ENCODE data around the gene DDX51.

DNA sequence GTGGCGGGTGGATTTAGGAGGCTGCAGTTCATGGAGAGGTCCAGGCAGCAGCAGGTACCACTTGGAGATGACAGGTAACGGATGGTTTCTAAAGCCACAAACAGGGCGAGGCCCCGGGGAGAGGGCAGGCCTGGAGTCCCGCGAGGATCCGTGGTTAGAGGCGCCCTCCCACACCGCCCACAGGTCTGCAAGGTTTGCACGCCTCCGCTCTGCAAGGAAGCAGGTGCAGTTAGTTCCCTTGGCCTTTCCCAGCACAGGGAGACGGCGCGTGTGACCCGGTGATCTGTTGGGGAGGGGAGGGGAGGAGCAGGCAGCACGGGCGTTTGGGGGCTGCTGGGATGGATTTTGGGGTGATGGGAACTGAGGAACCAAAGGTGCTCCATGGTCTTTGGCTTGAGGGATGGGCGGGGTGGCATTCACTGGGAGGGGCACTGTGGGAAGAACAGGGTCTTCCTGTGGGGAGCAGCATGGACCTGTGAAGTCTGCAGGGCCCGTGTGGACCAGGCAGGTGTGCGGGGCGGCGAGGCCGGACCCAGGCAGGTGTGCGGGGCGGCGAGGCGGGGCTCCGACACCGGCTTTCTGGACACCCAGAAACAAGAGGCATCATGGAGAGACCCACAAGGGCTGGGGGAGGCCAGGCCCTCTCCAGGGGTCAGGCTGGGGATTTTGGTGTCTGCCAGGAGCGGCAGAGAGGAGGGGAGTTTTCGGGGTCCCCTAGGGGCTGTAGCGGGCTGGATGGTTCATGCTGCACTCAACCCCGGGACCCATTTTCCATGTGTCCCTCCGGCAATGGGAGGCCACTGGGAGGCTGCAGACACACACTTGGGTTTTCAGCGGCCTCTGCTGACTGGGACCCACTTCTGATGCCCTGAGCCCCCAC is 29.3 kb upstream of the DDX51 start:
- no peak for TF ChIP-seq CTCF (conservative IDR thresholded peaks at IDR 0.05; ENCODE audit: low read depth in 2 of 2)
- no peak for TF ChIP-seq REST (IDR thresholded peaks at IDR 0.05; ENCODE audit: unreplicated experiment)
- TF ChIP-seq POLR2AphosphoS5 (IDR thresholded peaks at IDR 0.05; ENCODE audit: low read depth): no peak
- TF ChIP-seq EZH2 (IDR thresholded peaks at IDR 0.05; ENCODE audit: low read depth, unreplicated experiment): no peak
- no peak for TF ChIP-seq CREB1 (CRISPR knock-in tag; IDR thresholded peaks at IDR 0.05; ENCODE audit: low read depth)
- TF ChIP-seq EZH2phosphoT487 (IDR thresholded peaks at IDR 0.05; ENCODE audit: unreplicated experiment): no peak
- no peak for TF ChIP-seq ZNF331 (CRISPR knock-in tag; IDR thresholded peaks at IDR 0.05; ENCODE audit: low read depth)
- TF ChIP-seq JUNB (IDR thresholded peaks at IDR 0.05; ENCODE audit: unreplicated experiment): no peak
- no peak for TF ChIP-seq STAT1 (IDR thresholded peaks at IDR 0.05; ENCODE audit: unreplicated experiment)
- no peak for TF ChIP-seq ZNF114 (CRISPR knock-in tag; IDR thresholded peaks at IDR 0.05)
- TF ChIP-seq ETS1 (IDR thresholded peaks at IDR 0.05): no peak
- TF ChIP-seq NANOG (IDR thresholded peaks at IDR 0.05; ENCODE audit: borderline replicate concordance): no peak
- TF ChIP-seq ZNF462 (CRISPR knock-in tag; IDR thresholded peaks at IDR 0.05): no peak

Data from GM23338 (cell line).